Measurements from ENCODE around the gene CREBL2.
"Not testable (repeated sequence)": the region's sequence is repeated elsewhere in the genome, so short reads cannot be mapped to it uniquely, and the experiment has no call there.

DNA sequence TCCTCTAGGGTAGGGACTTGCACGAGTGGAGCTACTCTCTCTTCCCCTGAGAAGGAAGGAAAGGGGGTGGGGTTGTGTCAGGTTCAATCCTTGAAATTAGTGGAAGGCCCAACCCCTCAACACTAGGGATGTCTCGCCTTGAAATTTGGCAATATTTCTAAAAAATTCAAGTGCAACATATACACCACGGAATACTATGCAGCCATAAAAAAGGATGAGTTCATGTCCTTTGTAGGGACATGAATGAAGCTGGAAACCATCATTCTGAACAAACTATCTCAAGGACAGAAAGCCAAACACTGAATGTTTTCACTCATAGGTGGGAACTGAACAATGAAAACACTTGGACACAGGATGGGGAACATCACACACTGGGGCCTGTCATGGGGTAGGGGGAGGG, 15.1 kb upstream of the CREBL2 start:
- TF ChIP-seq, protein P1, sequence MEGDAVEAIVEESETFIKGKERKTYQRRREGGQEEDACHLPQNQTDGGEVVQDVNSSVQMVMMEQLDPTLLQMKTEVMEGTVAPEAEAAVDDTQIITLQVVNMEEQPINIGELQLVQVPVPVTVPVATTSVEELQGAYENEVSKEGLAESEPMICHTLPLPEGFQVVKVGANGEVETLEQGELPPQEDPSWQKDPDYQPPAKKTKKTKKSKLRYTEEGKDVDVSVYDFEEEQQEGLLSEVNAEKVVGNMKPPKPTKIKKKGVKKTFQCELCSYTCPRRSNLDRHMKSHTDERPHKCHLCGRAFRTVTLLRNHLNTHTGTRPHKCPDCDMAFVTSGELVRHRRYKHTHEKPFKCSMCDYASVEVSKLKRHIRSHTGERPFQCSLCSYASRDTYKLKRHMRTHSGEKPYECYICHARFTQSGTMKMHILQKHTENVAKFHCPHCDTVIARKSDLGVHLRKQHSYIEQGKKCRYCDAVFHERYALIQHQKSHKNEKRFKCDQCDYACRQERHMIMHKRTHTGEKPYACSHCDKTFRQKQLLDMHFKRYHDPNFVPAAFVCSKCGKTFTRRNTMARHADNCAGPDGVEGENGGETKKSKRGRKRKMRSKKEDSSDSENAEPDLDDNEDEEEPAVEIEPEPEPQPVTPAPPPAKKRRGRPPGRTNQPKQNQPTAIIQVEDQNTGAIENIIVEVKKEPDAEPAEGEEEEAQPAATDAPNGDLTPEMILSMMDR (IDR thresholded peaks at IDR 0.05; ENCODE audit: low read length): not testable (repeated sequence)
- TF ChIP-seq EZH2 (IDR thresholded peaks at IDR 0.05; ENCODE audit: borderline replicate concordance, low read length): not testable (repeated sequence)

All from OCI-LY1 (cell line).